HG03039 (cell line): Measurements from ENCODE around the gene PHF12.
"Not testable (repeated sequence)": the region's sequence is repeated elsewhere in the genome, so short reads cannot be mapped to it uniquely, and the experiment has no call there.

Experiments
- ATAC-seq: cut with Tn5 transposase; IDR thresholded peaks from one replicate; pipeline ENCODE4 v1.9.1; 2021; ENCODE audit warnings: mild to moderate bottlenecking, moderate library complexity; ENCODE audit not compliant: unreplicated experiment

The PHF12 gene

GRCh38 chr17:28935744-28936460, 15.4 kb downstream of the PHF12 start:
- ATAC-seq, result no peak

GRCh38 chr17:28934508-28934907, 16.8 kb downstream of the PHF12 start:
- not testable (repeated sequence) for ATAC-seq

GRCh38 chr17:28929787-28930186, 21.5 kb downstream of the PHF12 start:
- ATAC-seq, result no peak

GRCh38 chr17:28928061-28928460, 23.3 kb downstream of the PHF12 start:
- ATAC-seq, result no peak

- no peak for ATAC-seq
These were observed 24.5 kb downstream of the PHF12 start for GRCh38 chr17:28926786-28927185.

- no peak for ATAC-seq
These were observed 25.0 kb downstream of the PHF12 start for GRCh38 chr17:28926366-28926765.

GRCh38 chr17:28925912-28926365, 25.4 kb downstream of the PHF12 start:
- ATAC-seq, result no peak

GRCh38 chr17:28920201-28920600, 31.1 kb downstream of the PHF12 start:
- no peak for ATAC-seq

GRCh38 chr17:28918295-28918694, 33.0 kb downstream of the PHF12 start:
- ATAC-seq, result no peak

GRCh38 chr17:28917465-28917864, 33.9 kb downstream of the PHF12 start:
- no peak for ATAC-seq

GRCh38 chr17:28917029-28917428, 34.3 kb downstream of the PHF12 start:
- ATAC-seq, result no peak

GRCh38 chr17:28916302-28916934, 34.9 kb downstream of the PHF12 start:
- ATAC-seq, result no peak

GRCh38 chr17:28912938-28913333, 38.4 kb downstream of the PHF12 start:
- no peak for ATAC-seq

GRCh38 chr17:28912281-28912937, 38.9 kb downstream of the PHF12 start:
- ATAC-seq, result no peak

- ATAC-seq, result no peak
These were observed 39.8 kb downstream of the PHF12 start for GRCh38 chr17:28911411-28912045.

- no peak for ATAC-seq
These were observed 40.8 kb downstream of the PHF12 start for GRCh38 chr17:28910534-28910933.

- no peak for ATAC-seq
These were observed 42.6 kb downstream of the PHF12 start for GRCh38 chr17:28908640-28909167.

GRCh38 chr17:28907709-28908475, 43.4 kb downstream of the PHF12 start:
- no peak for ATAC-seq

GRCh38 chr17:28906706-28907438, 44.4 kb downstream of the PHF12 start:
- ATAC-seq, result no peak

- ATAC-seq, result no peak
These were observed 45.0 kb downstream of the PHF12 start for GRCh38 chr17:28906276-28906675.
